ENCODE data around the gene AGGF1.

GRCh38 chr5:76990899-76991459, 39.2 kb upstream of the AGGF1 start:
- TF ChIP-seq POLR2AphosphoS5 (IDR thresholded peaks at IDR 0.05; ENCODE audit: insufficient read depth in 1 of 2, low read depth in 1 of 2) (no peak), CTCF (IDR thresholded peaks at IDR 0.05) (no peak), POLR2A (IDR thresholded peaks at IDR 0.05) (no peak)

All from vagina (tissue), 2 donors.